DND-41 (cell line): ENCODE results near the gene SLC29A4.

Experiments used
- CTCF ChIP-seq: IDR thresholded peaks from 2 replicates; pipeline ENCODE4 v1.5.1; 2012; ENCODE audit warnings: borderline replicate concordance, low read length, moderate library complexity, mild to moderate bottlenecking; ENCODE audit not compliant: poor library complexity, severe bottlenecking; ENCODE audit errors: extremely low read depth
- EZH2 ChIP-seq: IDR thresholded peaks from 3 replicates; pipeline ENCODE4 v1.6.1; 2012; ENCODE audit warnings: borderline replicate concordance, low read depth, mild to moderate bottlenecking, moderate library complexity, low read length, inconsistent platforms; ENCODE audit not compliant: severe bottlenecking

GRCh38 chr7:5255832-5256231, 26.9 kb upstream of the SLC29A4 start:
- TF ChIP-seq CTCF: no peak
- no peak for TF ChIP-seq EZH2
